IMR-90 (cell line): ENCODE measurements around the gene SLC5A11. TPM values are rescaled to one million over a fixed set of nuclear protein-coding genes. Genes with fewer than 3 reads are reported as not detected.
A peak's percentile ranks its signal among the peaks of the same experiment; 100 is the strongest.

ENCODE experiments used
- ATAC-seq: fragments of 200-7000 bp; cut with Tn5 transposase; 2 replicates; pipeline ENCODE4 v1.9.1; 2020; ENCODE audit warnings: low read depth, mild to moderate bottlenecking, moderate library complexity
- BruUV-seq: library from RNA; stranded (reverse); fragments of 400-500 nt; replicated peaks from 2 replicates; lab custom pipeline; 2021; lab: Mats Ljungman, UMichigan
- CTCF ChIA-PET: fragments of 300-600 bp; formaldehyde crosslinking; extraction: SDS; loops from one replicate; lab custom pipeline; 2021; ENCODE audit warnings: antibody characterized with exemption; lab: Yijun Ruan, JAX
- POLR2A ChIA-PET: fragments of 300-600 bp; sonication (Branson Sonifier 250); formaldehyde crosslinking; loops from one replicate; lab custom pipeline; 2022; ENCODE audit warnings: antibody characterized with exemption; ENCODE audit not compliant: unreplicated experiment; lab: Charles Lee
- DNase-seq: peaks from one replicate; pipeline ENCODE4 v3.0.0; 2013
- H2AFZ ChIP-seq: replicated peaks from 2 replicates; pipeline ENCODE3; 2013; ENCODE audit warnings: low read length, mild to moderate bottlenecking; ENCODE audit not compliant: poor library complexity
- H2AK5ac ChIP-seq: 2 replicates; pipeline ENCODE4 v1.6.1; 2013; ENCODE audit warnings: low read depth, low read length, inconsistent platforms
- H2AK9ac ChIP-seq: replicated peaks from 2 replicates; pipeline ENCODE3; 2013; ENCODE audit warnings: mild to moderate bottlenecking, low read depth, low read length, moderate library complexity; ENCODE audit not compliant: poor library complexity
- H2BK120ac ChIP-seq: 2 replicates; pipeline ENCODE4 v1.6.1; 2013; ENCODE audit warnings: low read depth, low read length, inconsistent platforms
- H2BK15ac ChIP-seq: 3 replicates; pipeline ENCODE4 v1.6.1; 2013; ENCODE audit warnings: low read depth, low read length, inconsistent platforms
- H2BK20ac ChIP-seq: 2 replicates; pipeline ENCODE4 v1.6.1; 2013; ENCODE audit warnings: low read depth, mild to moderate bottlenecking, inconsistent platforms, low read length, moderate library complexity
- H2BK5ac ChIP-seq: 2 replicates; pipeline ENCODE4 v1.6.1; 2013; ENCODE audit warnings: mild to moderate bottlenecking, low read depth, low read length, inconsistent platforms; ENCODE audit not compliant: poor library complexity, severe bottlenecking
- H3K14ac ChIP-seq: replicated peaks from 2 replicates; pipeline ENCODE4 v1.6.1; 2013; ENCODE audit warnings: low read depth, low read length, inconsistent platforms
- H3K18ac ChIP-seq: 2 replicates; pipeline ENCODE4 v1.6.1; 2013; ENCODE audit warnings: low read depth, low read length, control low read depth
- H3K23ac ChIP-seq: 2 replicates; pipeline ENCODE4 v1.6.1; 2013; ENCODE audit warnings: low read depth, low read length, inconsistent platforms
- H3K27ac ChIP-seq: 2 replicates; pipeline ENCODE4 v1.5.1; 2013; ENCODE audit warnings: mild to moderate bottlenecking, control low read depth, low read length; ENCODE audit not compliant: insufficient read depth
- H3K27me3 ChIP-seq: 2 replicates; pipeline ENCODE4 v1.6.1; 2013; ENCODE audit warnings: low read length; ENCODE audit not compliant: control insufficient read depth, insufficient read depth
- H3K36me3 ChIP-seq: 2 replicates; pipeline ENCODE4 v1.6.1; 2013; ENCODE audit warnings: low read length, mixed read lengths; ENCODE audit not compliant: control insufficient read depth, insufficient read depth
- H3K4ac ChIP-seq: 2 replicates; pipeline ENCODE4 v1.6.1; 2013; ENCODE audit warnings: low read depth, low read length, inconsistent platforms
- H3K4me1 ChIP-seq: 2 replicates; pipeline ENCODE4 v1.6.1; 2013; ENCODE audit warnings: low read length, mixed read lengths; ENCODE audit not compliant: control insufficient read depth, insufficient read depth
- H3K4me2 ChIP-seq: 2 replicates; pipeline ENCODE4 v1.6.1; 2013; ENCODE audit warnings: low read depth, mild to moderate bottlenecking, control low read depth, low read length, moderate library complexity
- H3K4me3 ChIP-seq: 2 replicates; pipeline ENCODE4 v1.5.1; 2013; ENCODE audit warnings: low read depth, mild to moderate bottlenecking, control low read depth, low read length, moderate library complexity; ENCODE audit not compliant: insufficient read depth
- H3K56ac ChIP-seq: 2 replicates; pipeline ENCODE4 v1.6.1; 2013; ENCODE audit warnings: low read length, inconsistent platforms; ENCODE audit not compliant: insufficient read depth; ENCODE audit errors: extremely low read depth
- H3K79me1 ChIP-seq, 2 experiments: 2 replicates each; pipeline ENCODE4 v1.6.1; 2013; ENCODE audit warnings: low read length in 2 of 2, inconsistent platforms in 1 of 2, low read depth in 1 of 2
- H3K9ac ChIP-seq: 2 replicates; pipeline ENCODE4 v1.6.1; 2013; ENCODE audit warnings: low read depth, low read length, control low read depth
- H3K9me1 ChIP-seq: 2 replicates; pipeline ENCODE4 v1.6.1; 2013; ENCODE audit warnings: low read length, inconsistent platforms; ENCODE audit not compliant: insufficient read depth
- H3K9me3 ChIP-seq: 2 replicates; pipeline ENCODE4 v1.6.1; 2013; ENCODE audit warnings: low read length; ENCODE audit not compliant: control insufficient read depth, insufficient read depth
- H4K20me1 ChIP-seq: 2 replicates; pipeline ENCODE4 v1.6.1; 2013; ENCODE audit warnings: low read length, inconsistent platforms; ENCODE audit not compliant: insufficient read depth
- H4K5ac ChIP-seq: 2 replicates; pipeline ENCODE4 v1.6.1; 2013; ENCODE audit warnings: mild to moderate bottlenecking, low read depth, low read length, control low read depth
- H4K8ac ChIP-seq, 2 experiments: 2 replicates each; pipeline ENCODE4 v1.6.1; 2013; ENCODE audit warnings: low read depth in 2 of 2, low read length in 2 of 2, control low read depth in 1 of 2, inconsistent platforms in 1 of 2
- H4K91ac ChIP-seq: 2 replicates; pipeline ENCODE4 v1.6.1; 2013; ENCODE audit warnings: low read depth, low read length, inconsistent platforms; ENCODE audit not compliant: insufficient read depth
- WGBS, 2 experiments: methylation state at CpG; one replicate each; pipeline versions ENCODE4 v1.1.5 to v1.1.7; 2013; ENCODE audit warnings: missing lambda C conversion rate in 2 of 2; ENCODE audit not compliant: insufficient read length in 1 of 2; ENCODE audit errors: extremely low coverage in 2 of 2; 5-methylcytosine and 5-hydroxymethylcytosine counted together
- dilution Hi-C: fragments of 300-500 bp; cut with HindIII; formaldehyde crosslinking; loops from one replicate; pipeline ENCODE4 v1.14.3; 2018; ENCODE audit warnings: low sequenced_read_pairs; ENCODE audit not compliant: unreplicated experiment
- in situ Hi-C: fragments of 300-500 bp; cut with MboI; formaldehyde crosslinking; loops from 3 replicates; pipeline ENCODE4 v1.14.3; 2019; ENCODE audit warnings: low sequenced_read_pairs, inconsistent platforms, mixed read lengths
- intact Hi-C: fragments of 100-400 bp; cut with micrococcal nuclease; formaldehyde crosslinking; loops from 2 replicates; pipeline ENCODE4 v1.10.0; 2022
- polyA plus RNA-seq, 3 experiments: library from polyadenylated mRNA; depleted of rRNA; stranded (reverse); fragments of >200 nt; gene quantifications; 2 replicates each; pipeline ENCODE4 v1.2.3, GENCODE V29; 2012; ENCODE audit warnings: low replicate concordance in 1 of 3
- total RNA-seq: library from RNA; depleted of rRNA; stranded (reverse); fragments of >200 nt; gene quantifications from 2 replicates; pipeline ENCODE4 v1.2.3, GENCODE V29; 2012
- TF ChIP-seq, protein P1 (sequence below): fragments of 150-350 bp; IDR thresholded peaks from 2 replicates; pipeline ENCODE4 v1.6.1; 2017; ENCODE audit warnings: mild to moderate bottlenecking, antibody characterized with exemption, low read length, low read depth
- TF ChIP-seq, protein P2 (sequence below): fragments of 150-350 bp; IDR thresholded peaks from 2 replicates; pipeline ENCODE4 v1.6.1; 2016; ENCODE audit warnings: low read depth, mild to moderate bottlenecking, low read length, moderate library complexity, borderline replicate concordance

SLC5A11 gene
- total and polyA plus RNA-seq, 2 of the 4 experiments (the other 2 are of a cell fraction), result under 0.01 TPM; not detected in 1

DNA sequence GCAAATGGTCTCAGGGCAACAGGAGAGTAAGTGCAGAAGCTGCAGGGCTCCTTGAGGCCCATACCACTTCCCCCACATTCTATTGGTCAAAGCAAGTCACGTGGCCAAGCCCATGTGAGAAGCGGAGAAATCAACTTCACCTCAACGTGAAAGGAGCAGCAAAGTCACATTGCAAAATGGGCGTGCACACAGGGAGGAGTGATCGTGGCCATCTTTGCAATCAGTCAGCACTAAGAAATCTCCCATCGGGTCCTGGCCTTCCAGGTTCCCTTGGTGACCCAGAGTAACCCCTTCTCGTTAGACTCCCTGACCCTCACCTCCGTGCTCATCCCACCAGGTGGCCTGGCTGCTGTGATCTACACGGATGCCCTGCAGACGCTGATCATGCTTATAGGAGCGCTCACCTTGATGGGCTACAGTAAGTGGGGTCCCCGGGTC is 38.0 kb downstream of the SLC5A11 start:
- no peak overlapping the region for H2BK120ac ChIP-seq
- no peak overlapping the region for H4K5ac ChIP-seq
- H2AFZ ChIP-seq, result peak overlapping the region; percentile 5
- H3K9me1 ChIP-seq, result no peaks in the 10 kb centered on the region; the same call in 1 of the 2 replicates
- no peak overlapping the region for H2BK20ac ChIP-seq
- BruUV-seq, result no TSS peak
- WGBS, 2 experiments, result 40% methylated on average over 1 of the region's 12 CpGs; no CpG with 5 or more reads in 1 of the 2 experiments
- no peaks in the 10 kb centered on the region for H4K20me1 ChIP-seq
- H3K36me3 ChIP-seq, result no peaks in the 10 kb centered on the region
- in situ Hi-C loops, result no loop called here
- no peak for DNase-seq
- no peak overlapping the region for H2BK5ac ChIP-seq
- H3K4me1 ChIP-seq, result no peaks in the 10 kb centered on the region; the same call in 1 of the 2 replicates
- H3K56ac ChIP-seq, result no peak overlapping the region
- no peak overlapping the region for H3K9ac ChIP-seq
- H3K79me1 ChIP-seq, result no peaks in the 10 kb centered on the region
- H4K91ac ChIP-seq, result no peak overlapping the region
- H3K4ac ChIP-seq, result no peak overlapping the region
- no peak overlapping the region for H3K23ac ChIP-seq
- dilution Hi-C loops, result no loop called here
- H3K14ac ChIP-seq, result no peak overlapping the region
- ChIA-PET CTCF (interaction anchor here (0.6 to 0.7 kb wide), 2 partner anchors 23 to 280 kb away, joined by 3 read pairs; no protein-coding TSS in a partner anchor), POLR2A (interaction anchor here (0.6 kb wide), 1 partner anchor 342 kb away, joined by 5 read pairs; no protein-coding TSS in a partner anchor)
- intact Hi-C loops, result no loop called here
- H3K27me3 ChIP-seq, result peaks cover 6% of the 10 kb centered on the region; the same call in 1 of the 2 replicates
- no peak overlapping the region for H3K4me2 ChIP-seq
- no peak overlapping the region for H3K27ac ChIP-seq
- TF ChIP-seq, protein P1, sequence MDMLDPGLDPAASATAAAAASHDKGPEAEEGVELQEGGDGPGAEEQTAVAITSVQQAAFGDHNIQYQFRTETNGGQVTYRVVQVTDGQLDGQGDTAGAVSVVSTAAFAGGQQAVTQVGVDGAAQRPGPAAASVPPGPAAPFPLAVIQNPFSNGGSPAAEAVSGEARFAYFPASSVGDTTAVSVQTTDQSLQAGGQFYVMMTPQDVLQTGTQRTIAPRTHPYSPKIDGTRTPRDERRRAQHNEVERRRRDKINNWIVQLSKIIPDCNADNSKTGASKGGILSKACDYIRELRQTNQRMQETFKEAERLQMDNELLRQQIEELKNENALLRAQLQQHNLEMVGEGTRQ, result peak; percentile 41; the same call in 1 of the 2 replicates
- TF ChIP-seq, protein P2, sequence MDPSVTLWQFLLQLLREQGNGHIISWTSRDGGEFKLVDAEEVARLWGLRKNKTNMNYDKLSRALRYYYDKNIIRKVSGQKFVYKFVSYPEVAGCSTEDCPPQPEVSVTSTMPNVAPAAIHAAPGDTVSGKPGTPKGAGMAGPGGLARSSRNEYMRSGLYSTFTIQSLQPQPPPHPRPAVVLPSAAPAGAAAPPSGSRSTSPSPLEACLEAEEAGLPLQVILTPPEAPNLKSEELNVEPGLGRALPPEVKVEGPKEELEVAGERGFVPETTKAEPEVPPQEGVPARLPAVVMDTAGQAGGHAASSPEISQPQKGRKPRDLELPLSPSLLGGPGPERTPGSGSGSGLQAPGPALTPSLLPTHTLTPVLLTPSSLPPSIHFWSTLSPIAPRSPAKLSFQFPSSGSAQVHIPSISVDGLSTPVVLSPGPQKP, result no peak
- no peak overlapping the region for H2BK15ac ChIP-seq
- H4K8ac ChIP-seq, result no peak overlapping the region
- no peak for ATAC-seq
- H3K18ac ChIP-seq, result no peak overlapping the region
- no peak overlapping the region for H3K4me3 ChIP-seq
- no peak overlapping the region for H2AK9ac ChIP-seq
- H3K9me3 ChIP-seq, result peaks cover 3% of the 10 kb centered on the region; the same call in 1 of the 2 replicates
- H2AK5ac ChIP-seq, result no peak overlapping the region
